ENCODE measurements around the gene KLC1. TPM values are rescaled to one million over a fixed set of nuclear protein-coding genes. Genes with fewer than 3 reads are reported as not detected.

Gene KLC1
- total RNA-seq, 2 experiments from 2014 or later: 137 to 140 TPM

GRCh38 chr14:103703433-103704385, 74.7 kb downstream of the KLC1 start:
- Mint-ChIP-seq H3K9me3 (ENCODE audit: insufficient read depth) (no peaks in the 10 kb centered on the region), H3K27me3 (ENCODE audit: low read depth) (no peaks in the 10 kb centered on the region), H3K36me3 (ENCODE audit: low read depth) (peaks cover 38% of the 10 kb centered on the region), H3K4me1 (ENCODE audit: low read depth) (peaks cover 11% of the 10 kb centered on the region), H3K27ac (peak overlapping the region; percentile 10), H3K4me3 (no peak overlapping the region)
- ATAC-seq: no peak
- POLR2A ChIA-PET: no interaction called here
- no peak for DNase-seq
- CTCF ChIA-PET: no interaction called here

DNA sequence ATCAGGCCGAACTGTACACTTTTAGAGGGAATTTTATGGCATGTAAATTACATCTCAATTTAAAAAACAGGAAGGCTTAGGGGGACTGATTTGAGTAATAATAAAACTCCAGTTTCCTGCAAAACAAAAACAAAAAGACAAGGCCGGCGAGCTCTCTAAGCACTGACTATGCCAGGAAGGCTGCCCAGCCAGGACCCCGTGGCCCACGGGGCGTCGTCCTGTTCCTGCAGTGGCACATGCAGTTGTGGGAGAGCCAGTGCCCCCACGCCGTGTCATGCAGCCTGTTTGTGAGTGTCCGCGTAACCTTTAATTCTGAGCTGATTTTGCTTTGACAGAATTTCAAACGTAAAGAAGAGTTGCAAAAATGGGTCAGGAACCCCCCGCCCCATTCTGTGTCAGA, 75.7 kb downstream of the KLC1 start:
- POLR2A ChIA-PET: interaction anchor here (1.9 kb wide), 1 partner anchor 10 kb away, joined by 8 read pairs; the partner anchor contains the start of genes XRCC3 and ZFYVE21
- Mint-ChIP-seq H3K4me1 (ENCODE audit: low read depth) (peaks cover 11% of the 10 kb centered on the region), H3K9me3 (ENCODE audit: insufficient read depth) (no peaks in the 10 kb centered on the region), H3K27me3 (ENCODE audit: low read depth) (no peaks in the 10 kb centered on the region), H3K4me3 (no peak overlapping the region), H3K27ac (no peak overlapping the region), H3K36me3 (ENCODE audit: low read depth) (peaks cover 42% of the 10 kb centered on the region)
- no peak for ATAC-seq
- no peak for DNase-seq
- CTCF ChIA-PET: no interaction called here

DNA sequence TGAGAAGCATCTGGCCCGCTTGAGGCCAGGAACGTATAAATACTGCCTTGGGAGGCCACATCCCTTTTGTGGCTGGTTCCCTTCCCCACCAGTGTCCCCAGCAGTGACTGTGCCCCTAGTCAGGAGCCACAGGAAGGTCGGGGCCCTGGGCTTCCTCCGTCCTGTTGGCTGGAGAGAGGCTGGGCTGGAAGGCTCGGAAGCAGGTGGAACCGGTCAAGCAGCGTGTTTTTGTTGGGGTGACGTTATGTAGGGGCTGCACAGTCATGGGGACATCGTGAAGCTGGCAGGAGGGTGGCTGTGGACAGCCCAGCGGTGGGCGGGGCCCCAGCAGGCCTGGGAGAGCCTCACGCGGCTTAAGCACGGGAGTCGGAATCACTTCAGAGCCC, 76.1 kb downstream of the KLC1 start:
- POLR2A ChIA-PET: interaction anchor here (1.9 kb wide), 1 partner anchor 10 kb away, joined by 8 read pairs; the partner anchor contains the start of genes XRCC3 and ZFYVE21
- Mint-ChIP-seq H3K9me3 (ENCODE audit: insufficient read depth) (no peaks in the 10 kb centered on the region), H3K27me3 (ENCODE audit: low read depth) (no peaks in the 10 kb centered on the region), H3K4me3 (no peak overlapping the region), H3K36me3 (ENCODE audit: low read depth) (peaks cover 42% of the 10 kb centered on the region), H3K4me1 (ENCODE audit: low read depth) (peaks cover 11% of the 10 kb centered on the region), H3K27ac (no peak overlapping the region)
- DNase-seq: no peak
- CTCF ChIA-PET: no interaction called here
- ATAC-seq: no peak

- Mint-ChIP-seq H3K36me3 (ENCODE audit: low read depth) (peaks cover 43% of the 10 kb centered on the region), H3K4me3 (no peak overlapping the region), H3K27me3 (ENCODE audit: low read depth) (no peaks in the 10 kb centered on the region), H3K4me1 (ENCODE audit: low read depth) (peaks cover 11% of the 10 kb centered on the region), H3K9me3 (ENCODE audit: insufficient read depth) (no peaks in the 10 kb centered on the region), H3K27ac (no peak overlapping the region)
- ChIA-PET POLR2A (interaction anchor here (0.8 to 1.9 kb wide), 2 partner anchors 9 to 21 kb away, joined by 3 to 8 read pairs; partner anchors contain the start of genes XRCC3 and ZFYVE21), CTCF (no interaction called here)
- DNase-seq (no peak), ATAC-seq (no peak)
Measured at GRCh38 chr14:103705504-103706284, 76.7 kb downstream of the KLC1 start.

DNA sequence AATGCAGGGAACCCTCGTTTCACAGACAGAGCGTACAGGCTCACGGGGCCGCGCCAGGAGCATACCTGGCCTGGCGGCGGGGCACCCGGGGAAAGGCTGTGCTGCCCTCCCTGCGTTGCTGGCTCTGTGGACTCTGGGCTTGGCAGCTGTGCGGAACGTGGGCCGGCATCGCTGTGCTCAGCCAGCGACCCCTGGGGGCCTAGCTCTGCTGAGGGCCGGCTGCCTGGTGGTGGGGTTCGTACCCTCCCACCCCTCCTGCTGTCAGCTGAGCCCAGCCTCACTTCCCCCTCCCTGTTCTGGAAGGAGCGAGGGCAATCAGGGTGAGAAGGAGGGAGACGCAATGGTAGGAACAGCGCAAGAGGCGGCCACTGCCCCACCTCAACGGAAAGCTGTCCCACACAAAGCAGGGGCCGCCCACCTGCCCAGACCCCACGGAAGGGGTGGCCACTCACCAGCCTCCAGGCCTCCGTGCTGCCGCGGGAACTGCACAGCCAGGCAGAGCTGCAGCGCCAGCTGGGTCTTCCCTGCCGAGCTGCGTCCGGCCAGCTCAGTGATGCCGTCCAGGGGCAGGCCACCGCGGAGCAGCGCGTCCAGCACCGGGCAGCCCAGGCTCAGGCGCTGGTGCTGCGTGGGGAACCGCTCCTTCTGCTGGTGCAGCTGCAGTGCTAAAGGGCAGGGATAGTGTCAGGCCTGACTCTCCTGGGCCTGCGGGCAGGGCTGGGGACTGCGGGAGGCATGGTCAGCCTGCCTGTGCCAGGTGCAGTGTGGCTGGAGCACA, 77.7 kb downstream of the KLC1 start:
- no peaks in the 10 kb centered on the region for H3K27me3 Mint-ChIP-seq (ENCODE audit: low read depth)
- POLR2A ChIA-PET: interaction anchor here (0.8 to 1.9 kb wide), 2 partner anchors 8 to 22 kb away, joined by 3 to 8 read pairs; partner anchors contain the start of genes XRCC3 and ZFYVE21
- no peak overlapping the region for H3K4me3 Mint-ChIP-seq
- DNase-seq: no peak
- ATAC-seq: no peak
- CTCF ChIA-PET: interaction anchor here (0.6 kb wide), 1 partner anchor 166 kb away, joined by 3 read pairs; no protein-coding TSS in a partner anchor
- H3K27ac Mint-ChIP-seq: no peak overlapping the region
- H3K36me3 Mint-ChIP-seq (ENCODE audit: low read depth): peaks cover 47% of the 10 kb centered on the region
- peaks cover 15% of the 10 kb centered on the region for H3K4me1 Mint-ChIP-seq (ENCODE audit: low read depth)
- H3K9me3 Mint-ChIP-seq (ENCODE audit: insufficient read depth): no peaks in the 10 kb centered on the region

GRCh38 chr14:103707329-103708263, 78.6 kb downstream of the KLC1 start:
- ChIA-PET POLR2A (no interaction called here), CTCF (no interaction called here)
- Mint-ChIP-seq H3K27me3 (ENCODE audit: low read depth) (no peaks in the 10 kb centered on the region), H3K4me3 (no peak overlapping the region), H3K9me3 (ENCODE audit: insufficient read depth) (no peaks in the 10 kb centered on the region), H3K4me1 (ENCODE audit: low read depth) (peaks cover 24% of the 10 kb centered on the region), H3K36me3 (ENCODE audit: low read depth) (peaks cover 47% of the 10 kb centered on the region), H3K27ac (peak overlapping the region; percentile 43)
- DNase-seq: no peak
- ATAC-seq: no peak

- POLR2A ChIA-PET: no interaction called here
Measured at GRCh38 chr14:103708750-103709187, 79.8 kb downstream of the KLC1 start.

GRCh38 chr14:103709814-103710213, 80.8 kb downstream of the KLC1 start:
- Mint-ChIP-seq H3K27me3 (ENCODE audit: low read depth) (no peaks in the 10 kb centered on the region), H3K4me3 (no peak overlapping the region), H3K9me3 (ENCODE audit: insufficient read depth) (no peaks in the 10 kb centered on the region), H3K4me1 (ENCODE audit: low read depth) (peaks cover 40% of the 10 kb centered on the region), H3K27ac (no peak overlapping the region), H3K36me3 (ENCODE audit: low read depth) (peaks cover 47% of the 10 kb centered on the region)
- ChIA-PET POLR2A (interaction anchor here (0.8 kb wide), 1 partner anchor 332 kb away, joined by 3 read pairs; no protein-coding TSS in a partner anchor), CTCF (interaction anchor here (0.6 kb wide), 1 partner anchor 202 kb away, joined by 3 read pairs; no protein-coding TSS in a partner anchor)
- ATAC-seq (no peak), DNase-seq (no peak)

More at GRCh38 chr14:103708750-103709187, 79.8 kb downstream of the KLC1 start:
- Mint-ChIP-seq H3K27me3 (ENCODE audit: low read depth) (no peaks in the 10 kb centered on the region), H3K9me3 (ENCODE audit: insufficient read depth) (no peaks in the 10 kb centered on the region), H3K4me1 (ENCODE audit: low read depth) (peaks cover 35% of the 10 kb centered on the region), H3K36me3 (ENCODE audit: low read depth) (peaks cover 47% of the 10 kb centered on the region), H3K27ac (no peak overlapping the region), H3K4me3 (no peak overlapping the region)
- DNase-seq (no peak), ATAC-seq (no peak)
- CTCF ChIA-PET: no interaction called here

DNA sequence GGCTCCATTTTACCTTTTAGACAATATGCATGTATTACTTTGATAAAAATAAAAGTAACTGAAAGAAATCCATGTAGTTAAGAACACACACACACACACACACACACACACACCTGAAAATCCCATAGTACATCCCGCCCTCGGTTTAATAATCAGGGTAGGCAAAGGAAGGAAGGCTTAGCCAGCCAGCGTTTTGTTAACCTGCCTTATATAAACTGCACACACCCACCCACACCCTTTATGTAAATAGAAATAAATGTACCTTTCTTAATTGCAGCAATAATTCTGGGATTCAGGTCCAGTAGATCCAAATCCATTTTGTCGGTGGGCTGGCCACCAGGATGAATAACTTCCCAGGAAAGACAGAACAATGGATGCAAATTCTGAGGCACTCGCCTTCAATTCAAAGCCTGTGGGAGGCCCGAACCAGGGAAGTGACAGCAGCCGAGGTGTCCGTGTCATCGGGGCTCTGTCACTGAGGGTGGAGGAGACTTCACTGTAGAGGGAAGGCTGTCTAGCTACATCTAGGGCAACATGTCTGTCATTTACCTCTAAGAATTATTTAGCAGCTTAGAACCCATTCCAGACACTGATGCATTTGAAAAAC, 81.9 kb downstream of the KLC1 start:
- Mint-ChIP-seq H3K27ac (peak overlapping the region; percentile 20), H3K27me3 (ENCODE audit: low read depth) (no peaks in the 10 kb centered on the region), H3K36me3 (ENCODE audit: low read depth) (peaks cover 40% of the 10 kb centered on the region), H3K9me3 (ENCODE audit: insufficient read depth) (no peaks in the 10 kb centered on the region), H3K4me3 (no peak overlapping the region), H3K4me1 (ENCODE audit: low read depth) (peaks cover 35% of the 10 kb centered on the region)
- POLR2A ChIA-PET: no interaction called here
- ATAC-seq (no peak), DNase-seq (no peak)
- CTCF ChIA-PET: interaction anchor here (1.5 kb wide), 1 partner anchor 32 kb away, joined by 3 read pairs; no protein-coding TSS in a partner anchor
